AG09319 (cell line): ENCODE data around the gene COL8A2.

Experiments used
- DNase-seq: peaks from one replicate; pipeline ENCODE4 v3.0.0-alpha.2; 2010; ENCODE audit warnings: low read depth; ENCODE audit errors: extremely low read depth
- TF ChIP-seq, protein P1 (sequence below): IDR thresholded peaks from 2 replicates; pipeline ENCODE4 v1.5.1; 2011; ENCODE audit warnings: low read depth, mild to moderate bottlenecking, inconsistent platforms, low read length, moderate library complexity

The COL8A2 gene

DNA sequence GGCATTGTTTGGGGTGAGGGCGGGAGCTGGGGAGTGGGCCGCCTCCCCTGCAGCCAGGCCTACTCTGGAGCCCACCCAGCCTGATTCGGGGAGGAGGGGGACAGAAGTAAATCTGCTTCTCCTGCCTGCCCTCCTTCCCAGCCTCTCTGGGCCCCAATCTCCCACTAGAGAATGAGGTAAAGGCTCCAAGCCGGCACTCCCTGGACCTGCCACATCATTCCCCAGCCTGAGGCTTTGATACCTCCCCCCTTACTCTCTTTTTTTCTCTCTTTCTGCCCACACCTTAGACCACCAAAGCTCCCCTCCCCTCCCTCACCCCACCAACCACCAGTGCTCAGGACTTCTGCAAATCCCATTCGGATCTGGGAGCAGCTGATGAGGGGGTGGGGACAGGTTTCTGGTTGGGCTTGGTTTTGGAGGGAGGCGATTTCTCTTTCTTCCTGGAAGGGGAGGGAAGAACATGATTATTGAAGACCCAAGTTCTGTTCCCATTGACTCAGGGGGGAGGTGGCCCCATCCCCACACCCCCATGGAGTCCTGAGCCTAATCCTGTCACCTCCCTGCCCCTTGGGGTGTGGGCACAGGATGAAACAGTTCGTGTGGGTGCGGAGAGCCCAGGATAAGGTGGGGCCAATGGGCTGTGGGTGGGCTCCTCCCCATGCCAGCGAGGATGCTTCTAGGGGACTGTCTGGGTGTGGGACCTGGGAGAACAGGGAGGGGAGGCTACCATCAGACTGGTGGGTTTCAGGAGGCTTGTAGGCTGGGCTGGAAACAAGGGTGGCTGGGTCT is 32.3 kb upstream of the COL8A2 start:
- TF ChIP-seq, protein P1, sequence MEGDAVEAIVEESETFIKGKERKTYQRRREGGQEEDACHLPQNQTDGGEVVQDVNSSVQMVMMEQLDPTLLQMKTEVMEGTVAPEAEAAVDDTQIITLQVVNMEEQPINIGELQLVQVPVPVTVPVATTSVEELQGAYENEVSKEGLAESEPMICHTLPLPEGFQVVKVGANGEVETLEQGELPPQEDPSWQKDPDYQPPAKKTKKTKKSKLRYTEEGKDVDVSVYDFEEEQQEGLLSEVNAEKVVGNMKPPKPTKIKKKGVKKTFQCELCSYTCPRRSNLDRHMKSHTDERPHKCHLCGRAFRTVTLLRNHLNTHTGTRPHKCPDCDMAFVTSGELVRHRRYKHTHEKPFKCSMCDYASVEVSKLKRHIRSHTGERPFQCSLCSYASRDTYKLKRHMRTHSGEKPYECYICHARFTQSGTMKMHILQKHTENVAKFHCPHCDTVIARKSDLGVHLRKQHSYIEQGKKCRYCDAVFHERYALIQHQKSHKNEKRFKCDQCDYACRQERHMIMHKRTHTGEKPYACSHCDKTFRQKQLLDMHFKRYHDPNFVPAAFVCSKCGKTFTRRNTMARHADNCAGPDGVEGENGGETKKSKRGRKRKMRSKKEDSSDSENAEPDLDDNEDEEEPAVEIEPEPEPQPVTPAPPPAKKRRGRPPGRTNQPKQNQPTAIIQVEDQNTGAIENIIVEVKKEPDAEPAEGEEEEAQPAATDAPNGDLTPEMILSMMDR: no peak
- no peak for DNase-seq

GRCh38 chr1:36156329-36157114 is 31.5 kb upstream of the COL8A2 start:
- TF ChIP-seq, protein P1: no peak
- DNase-seq: no peak

GRCh38 chr1:36155408-36156328 is 30.6 kb upstream of the COL8A2 start, which contains the start of gene MAP7D1:
Gene MAP7D1, plus strand, starts transcription at chr1:36156160. Its CDS starts 258 bp downstream, at chr1:36156418.
- TF ChIP-seq, protein P1: no peak
- peak; percentile 70 for DNase-seq

DNA sequence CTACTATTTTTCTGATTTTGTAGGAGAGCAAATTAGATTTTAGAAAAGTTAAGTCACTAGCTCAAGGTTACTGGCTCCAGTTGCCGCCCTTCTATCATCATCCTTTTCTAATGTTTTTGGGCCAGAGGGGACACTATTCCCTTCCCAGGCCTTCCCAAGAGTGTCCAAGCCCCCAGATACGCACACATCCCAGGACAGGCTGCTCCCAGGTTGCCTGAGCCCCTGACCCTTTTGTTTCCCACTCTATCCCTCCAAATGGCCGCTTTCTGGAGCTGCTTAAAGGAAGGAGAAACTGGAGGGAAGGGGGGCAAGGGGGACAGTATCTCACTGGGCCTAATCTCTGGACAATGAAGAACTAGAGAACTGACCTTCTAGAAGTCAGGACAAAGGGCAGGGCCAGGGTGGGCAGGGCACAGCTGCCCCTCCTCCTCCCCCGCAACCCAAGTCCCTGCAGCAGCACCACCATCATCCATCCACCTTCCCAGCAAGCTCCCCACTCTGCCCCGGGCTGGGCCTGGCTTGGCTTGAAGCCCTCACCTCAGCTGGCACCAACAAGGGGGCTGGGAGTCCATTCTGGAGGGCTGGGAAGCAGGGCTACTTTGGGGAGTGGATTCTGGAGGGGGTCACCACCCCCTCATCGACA is 29.9 kb upstream of the COL8A2 start:
- TF ChIP-seq, protein P1: no peak
- no peak for DNase-seq

- DNase-seq: no peak
- TF ChIP-seq, protein P1: no peak
These were observed 29.3 kb upstream of the COL8A2 start for GRCh38 chr1:36154335-36154734.

DNA sequence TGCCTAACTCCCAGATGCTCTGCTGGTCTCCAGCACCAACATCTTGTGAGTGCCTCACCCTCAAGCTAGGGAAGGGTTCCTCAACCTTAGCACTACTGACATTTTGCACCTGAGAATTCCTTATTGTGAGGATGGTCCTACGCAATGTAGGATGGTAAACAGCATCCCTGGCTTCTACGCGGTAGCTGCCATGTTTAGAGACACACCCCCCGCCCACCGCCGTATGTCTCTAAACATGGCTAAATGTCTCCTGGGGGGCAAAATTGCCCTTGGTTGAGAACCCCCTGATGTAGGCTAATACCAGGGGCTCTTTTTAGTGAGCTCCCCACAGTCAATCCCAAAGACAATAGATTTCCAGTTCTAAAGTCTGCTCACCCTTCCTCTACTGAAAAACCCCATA is 28.5 kb upstream of the COL8A2 start:
- TF ChIP-seq, protein P1: no peak
- no peak for DNase-seq
